Transverse colon (tissue), 4 donors: ENCODE measurements around the gene ABCA1. TPM values are rescaled to one million over a fixed set of nuclear protein-coding genes. Genes with fewer than 3 reads are reported as not detected.

Experiments used
- DNase-seq: peaks from one replicate; pipeline ENCODE4 v3.0.0-alpha.2; 2019
- H3K27ac ChIP-seq, 4 donors: fragments of 200-600 bp; sonication (generic); 2 replicates each; pipeline ENCODE4 v1.5.1; 2016 to 2018; ENCODE audit warnings: inconsistent platforms in 4 of 4
- H3K27me3 ChIP-seq: fragments of 200-600 bp; sonication (generic); 2 replicates; pipeline ENCODE4 v1.5.1; 2017; ENCODE audit warnings: inconsistent platforms
- H3K36me3 ChIP-seq, 4 donors: fragments of 200-600 bp; sonication (generic); 2 replicates each; pipeline ENCODE4 v1.5.1; 2017 to 2019; ENCODE audit warnings: inconsistent platforms in 4 of 4
- H3K4me1 ChIP-seq, 4 donors: fragments of 200-600 bp; sonication (generic); 2 replicates each; pipeline ENCODE4 v1.5.1; 2017 to 2020; ENCODE audit warnings: inconsistent platforms in 4 of 4
- H3K4me3 ChIP-seq, 4 donors: fragments of 200-600 bp; sonication (generic); 1 replicate in 1 of 4; 2 replicates in 3 of 4; pipeline versions ENCODE4 v1.5.1 to v1.6.1; 2017 to 2019; ENCODE audit warnings: inconsistent platforms in 4 of 4
- H3K9me3 ChIP-seq, 2 donors: fragments of 200-600 bp; sonication (generic); 2 replicates each; pipeline ENCODE4 v1.5.1; 2017 to 2019; ENCODE audit warnings: inconsistent platforms in 2 of 2
- CTCF ChIP-seq, 5 experiments: fragments of 200-600 bp in 3 of 5; fragments of 450-650 bp in 2 of 5; sonication (generic) in 3 of 5; IDR thresholded peaks; 1 replicate in 2 of 5; 2 replicates in 3 of 5; pipeline ENCODE4 v1.5.1; 2016 to 2017; ENCODE audit warnings: antibody characterized with exemption in 5 of 5, inconsistent platforms in 3 of 5, mild to moderate bottlenecking in 2 of 5, moderate library complexity in 1 of 5
- EP300 ChIP-seq: sonication (generic); formaldehyde crosslinking; IDR thresholded peaks from one replicate; pipeline ENCODE4 v1.6.1; 2017; ENCODE audit warnings: antibody characterized with exemption, low read depth
- POLR2A ChIP-seq: fragments of 450-650 bp; IDR thresholded peaks from one replicate; pipeline ENCODE4 v1.6.1; 2016; ENCODE audit warnings: antibody characterized with exemption, mild to moderate bottlenecking, moderate library complexity
- POLR2AphosphoS5 ChIP-seq, 3 donors: sonication (generic); formaldehyde crosslinking; IDR thresholded peaks; one replicate each; pipeline ENCODE4 v1.6.1; 2016; ENCODE audit warnings: antibody characterized with exemption in 3 of 3
- WGBS, 2 donors: methylation state at CpG; one replicate each; pipeline ENCODE4 v1.1.5; 2018; ENCODE audit warnings: low coverage in 1 of 2; 5-methylcytosine and 5-hydroxymethylcytosine counted together
- in situ Hi-C, 4 donors: fragments of 200-750 bp; cut with MboI; loops; one replicate each; pipeline versions ENCODE4 v1.15.0 to v1.15.1; 2017; ENCODE audit warnings: low sequenced_read_pairs in 3 of 4, low pct_ligation_motif_present in 1 of 4, low pct_unique_long_range_greater_than_20kb in 1 of 4
- intact Hi-C: fragments of 100-400 bp; cut with DNase I; formaldehyde crosslinking; loops from one replicate; pipeline ENCODE4 v1.15.1; 2023; ENCODE audit warnings: low total_unique reads
- total RNA-seq, 4 donors: library from RNA; depleted of rRNA; stranded (reverse); fragments of >200 nt; gene quantifications; one replicate each; pipeline ENCODE4 v1.1.0, GENCODE V29; 2016

ABCA1 gene
- total RNA-seq, 4 donors from 2014 or later = 20.5 to 67.3 (median 60.5) TPM

DNA sequence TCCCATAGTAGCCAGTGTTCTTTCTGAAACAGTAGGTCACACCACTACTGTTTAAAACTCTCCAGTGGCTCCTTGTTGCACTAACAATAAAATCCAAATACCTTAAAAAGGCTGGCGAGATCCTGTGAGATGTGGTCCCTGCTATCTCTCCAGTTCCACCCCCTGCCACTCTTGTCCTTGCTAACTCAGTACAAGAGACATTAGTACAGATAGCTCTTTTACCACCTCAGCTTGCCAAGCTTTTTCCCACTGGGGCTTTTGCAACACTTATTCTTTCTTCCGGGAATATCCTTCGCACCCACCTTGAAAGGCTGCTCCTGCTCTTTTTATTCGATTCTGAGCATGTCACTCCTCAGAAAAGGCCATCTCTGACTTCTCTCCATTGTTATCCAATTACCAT is 149.2 kb downstream of the ABCA1 start:
- WGBS, 2 donors = 92 to 94% methylated on average over 4 of the region's 4 CpGs
- intact Hi-C loops = no loop called here
- no peak overlapping the region for H3K4me3 ChIP-seq
- H3K27ac ChIP-seq = no peak overlapping the region
- TF ChIP-seq POLR2A (no peak), EP300 (no peak), POLR2AphosphoS5 (IDR thresholded peaks at IDR 0.05) (no peak), CTCF (IDR thresholded peaks at IDR 0.05) (no peak)
- H3K36me3 ChIP-seq = peaks cover 0 to 10% (median 4%) of the 10 kb centered on the region in 4 donors
- no peaks in the 10 kb centered on the region for H3K9me3 ChIP-seq
- peaks cover 0 to 2% (median 0%) of the 10 kb centered on the region in 4 donors for H3K4me1 ChIP-seq
- in situ Hi-C loops = loop anchor here in 1 of 4 donors (25.0 kb wide), 1 partner anchor 633 kb away; no protein-coding TSS in a partner anchor
- H3K27me3 ChIP-seq = no peaks in the 10 kb centered on the region
- DNase-seq = no peak

GRCh38 chr9:104776797-104777196 is 151.2 kb downstream of the ABCA1 start:
- Histone ChIP-seq H3K9me3 (no peaks in the 10 kb centered on the region), H3K36me3 (no peaks in the 10 kb centered on the region), H3K4me3 (no peak overlapping the region), H3K27ac (no peak overlapping the region), H3K27me3 (no peaks in the 10 kb centered on the region), H3K4me1 (peaks cover 0 to 3% (median 1%) of the 10 kb centered on the region in 4 donors)
- in situ Hi-C loops = loop anchor here in 1 of 4 donors (25.0 kb wide), 1 partner anchor 636 kb away; no protein-coding TSS in a partner anchor
- 67 to 79% methylated on average over 1 of the region's 1 CpG for WGBS, 2 donors
- intact Hi-C loops = no loop called here
- TF ChIP-seq POLR2AphosphoS5 (IDR thresholded peaks at IDR 0.05) (no peak), POLR2A (no peak), CTCF (IDR thresholded peaks at IDR 0.05) (no peak), EP300 (no peak)
- no peak for DNase-seq

- WGBS, 2 donors = 86 to 95% methylated on average over 2 of the region's 2 CpGs
- no peak overlapping the region for H3K4me3 ChIP-seq
- no peaks in the 10 kb centered on the region for H3K9me3 ChIP-seq
- TF ChIP-seq EP300 = no peak
- no peak for TF ChIP-seq POLR2A
- TF ChIP-seq CTCF (IDR thresholded peaks at IDR 0.05) = no peak
- TF ChIP-seq POLR2AphosphoS5 (IDR thresholded peaks at IDR 0.05) = no peak
- no peak for DNase-seq
- no peaks in the 10 kb centered on the region for H3K36me3 ChIP-seq
- in situ Hi-C loops = loop anchor here in 1 of 4 donors (25.0 kb wide), 1 partner anchor 636 kb away; no protein-coding TSS in a partner anchor
- H3K27me3 ChIP-seq = no peaks in the 10 kb centered on the region
- peaks cover 0 to 3% (median 1%) of the 10 kb centered on the region in 4 donors for H3K4me1 ChIP-seq
- intact Hi-C loops = no loop called here
- peak overlapping the region in 3 of 4 donors; percentile 19 to 34 (median 26) for H3K27ac ChIP-seq
These were observed 152.0 kb downstream of the ABCA1 start for GRCh38 chr9:104775976-104776375.

GRCh38 chr9:104775574-104775936 is 152.4 kb downstream of the ABCA1 start:
- Histone ChIP-seq H3K9me3 (no peaks in the 10 kb centered on the region), H3K4me3 (no peak overlapping the region), H3K36me3 (no peaks in the 10 kb centered on the region), H3K27ac (peak overlapping the region in 3 of 4 donors; percentile 19 to 34 (median 26)), H3K4me1 (peaks cover 0 to 3% (median 1%) of the 10 kb centered on the region in 4 donors), H3K27me3 (no peaks in the 10 kb centered on the region)
- intact Hi-C loops (no loop called here), in situ Hi-C loops (loop anchor here in 1 of 4 donors (25.0 kb wide), 1 partner anchor 637 kb away; no protein-coding TSS in a partner anchor)
- TF ChIP-seq CTCF (IDR thresholded peaks at IDR 0.05) (no peak), POLR2AphosphoS5 (IDR thresholded peaks at IDR 0.05) (no peak), POLR2A (no peak), EP300 (no peak)
- no peak for DNase-seq
